Neural cell (in vitro differentiated cells): ENCODE results near the gene KLF16.
"Not testable (repeated sequence)": the region's sequence is repeated elsewhere in the genome, so short reads cannot be mapped to it uniquely, and the experiment has no call there.

Source experiments
- EZH2 ChIP-seq: fragments of 200-600, 300-800 bp; shearing (Covaris generic), sonication (generic); IDR thresholded peaks from 2 replicates; pipeline ENCODE4 v1.6.1; 2014; ENCODE audit warnings: antibody characterized with exemption, low read length, borderline replicate concordance, mild to moderate bottlenecking; ENCODE audit not compliant: insufficient read depth, poor library complexity, severe bottlenecking
- POLR2AphosphoS5 ChIP-seq: IDR thresholded peaks from 2 replicates; pipeline ENCODE4 v1.6.1; 2012
- RAD21 ChIP-seq: fragments of 450-650 bp; conservative IDR thresholded peaks from 2 replicates; pipeline ENCODE4 v1.6.1; 2014; ENCODE audit warnings: antibody characterized with exemption, mild to moderate bottlenecking, moderate library complexity
- SMC3 ChIP-seq: fragments of 450-650 bp; conservative IDR thresholded peaks from 2 replicates; pipeline ENCODE4 v1.6.1; 2014; ENCODE audit warnings: antibody characterized with exemption, mild to moderate bottlenecking, moderate library complexity; ENCODE audit not compliant: poor library complexity
- TAF1 ChIP-seq: IDR thresholded peaks from 2 replicates; pipeline ENCODE4 v1.6.1; 2012; ENCODE audit warnings: low read depth
- TF ChIP-seq, protein P1 (sequence below): fragments of 450-650 bp; IDR thresholded peaks from 2 replicates; pipeline ENCODE4 v1.5.1; 2014; ENCODE audit warnings: antibody characterized with exemption, mild to moderate bottlenecking, moderate library complexity; ENCODE audit not compliant: poor library complexity, severe bottlenecking

GRCh38 chr19:1875265-1875645 is 11.9 kb upstream of the KLF16 start:
- TF ChIP-seq, protein P1, sequence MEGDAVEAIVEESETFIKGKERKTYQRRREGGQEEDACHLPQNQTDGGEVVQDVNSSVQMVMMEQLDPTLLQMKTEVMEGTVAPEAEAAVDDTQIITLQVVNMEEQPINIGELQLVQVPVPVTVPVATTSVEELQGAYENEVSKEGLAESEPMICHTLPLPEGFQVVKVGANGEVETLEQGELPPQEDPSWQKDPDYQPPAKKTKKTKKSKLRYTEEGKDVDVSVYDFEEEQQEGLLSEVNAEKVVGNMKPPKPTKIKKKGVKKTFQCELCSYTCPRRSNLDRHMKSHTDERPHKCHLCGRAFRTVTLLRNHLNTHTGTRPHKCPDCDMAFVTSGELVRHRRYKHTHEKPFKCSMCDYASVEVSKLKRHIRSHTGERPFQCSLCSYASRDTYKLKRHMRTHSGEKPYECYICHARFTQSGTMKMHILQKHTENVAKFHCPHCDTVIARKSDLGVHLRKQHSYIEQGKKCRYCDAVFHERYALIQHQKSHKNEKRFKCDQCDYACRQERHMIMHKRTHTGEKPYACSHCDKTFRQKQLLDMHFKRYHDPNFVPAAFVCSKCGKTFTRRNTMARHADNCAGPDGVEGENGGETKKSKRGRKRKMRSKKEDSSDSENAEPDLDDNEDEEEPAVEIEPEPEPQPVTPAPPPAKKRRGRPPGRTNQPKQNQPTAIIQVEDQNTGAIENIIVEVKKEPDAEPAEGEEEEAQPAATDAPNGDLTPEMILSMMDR: not testable (repeated sequence)
- not testable (repeated sequence) for TF ChIP-seq TAF1, SMC3, EZH2, POLR2AphosphoS5, RAD21
